GM23248 (cell line): ENCODE results near the gene SGTA. TPM values are rescaled to one million over a fixed set of nuclear protein-coding genes. Genes with fewer than 3 reads are reported as not detected.

Experiments
- DNase-seq: peaks from one replicate; pipeline ENCODE4 v3.0.0-alpha.2; 2015
- H2AFZ ChIP-seq: fragments of 200-600 bp; sonication (generic); 2 replicates; pipeline ENCODE4 v1.6.1; 2016; ENCODE audit warnings: antibody characterized with exemption
- H3F3A ChIP-seq: fragments of 200-600 bp; sonication (generic); 2 replicates; pipeline ENCODE4 v1.6.1; 2016; ENCODE audit warnings: mild to moderate bottlenecking, antibody characterized with exemption, mixed run types; ENCODE audit not compliant: insufficient read depth
- H3K27ac ChIP-seq: fragments of 200-600 bp; sonication (generic); 2 replicates; pipeline ENCODE4 v1.5.1; 2016; ENCODE audit warnings: mild to moderate bottlenecking
- H3K27me3 ChIP-seq: fragments of 200-600 bp; sonication (generic); replicated peaks from 2 replicates; pipeline ENCODE4 v1.6.1; 2016; ENCODE audit warnings: mild to moderate bottlenecking; ENCODE audit not compliant: insufficient read depth
- H3K36me3 ChIP-seq: fragments of 200-600 bp; sonication (generic); 2 replicates; pipeline ENCODE4 v1.6.1; 2016; ENCODE audit warnings: low read depth, mild to moderate bottlenecking
- H3K4me1 ChIP-seq: fragments of 200-600 bp; sonication (generic); 2 replicates; pipeline ENCODE4 v1.6.1; 2016; ENCODE audit warnings: mild to moderate bottlenecking; ENCODE audit not compliant: insufficient read depth
- H3K4me2 ChIP-seq: fragments of 200-600 bp; sonication (generic); one replicate; pipeline ENCODE4 v1.6.1; 2016; ENCODE audit warnings: mild to moderate bottlenecking; ENCODE audit not compliant: unreplicated experiment
- H3K4me3 ChIP-seq: fragments of 200-600 bp; sonication (generic); 2 replicates; pipeline ENCODE4 v1.5.1; 2016; ENCODE audit warnings: mild to moderate bottlenecking
- H3K79me2 ChIP-seq: fragments of 200-600 bp; sonication (generic); 2 replicates; pipeline ENCODE4 v1.6.1; 2016; ENCODE audit warnings: mild to moderate bottlenecking; ENCODE audit not compliant: insufficient read depth
- H3K9ac ChIP-seq: fragments of 200-600 bp; sonication (generic); 2 replicates; pipeline ENCODE4 v1.6.1; 2016; ENCODE audit warnings: mild to moderate bottlenecking
- H3K9me2 ChIP-seq: fragments of 200-600 bp; sonication (generic); 2 replicates; pipeline ENCODE4 v1.6.1; 2016; ENCODE audit warnings: mixed run types, mild to moderate bottlenecking, moderate library complexity; ENCODE audit not compliant: insufficient read depth
- H3K9me3 ChIP-seq: fragments of 200-600 bp; sonication (generic); one replicate; pipeline ENCODE4 v1.6.1; 2017; ENCODE audit warnings: low read depth
- H4K20me1 ChIP-seq: fragments of 200-600 bp; sonication (generic); 2 replicates; pipeline ENCODE4 v1.6.0; 2016; ENCODE audit not compliant: insufficient read depth
- EZH2 ChIP-seq: fragments of 200-600 bp; sonication (generic); IDR thresholded peaks from 2 replicates; pipeline ENCODE4 v1.6.1; 2018; ENCODE audit warnings: antibody characterized with exemption, mild to moderate bottlenecking; ENCODE audit not compliant: insufficient read depth, poor library complexity, severe bottlenecking
- EZH2phosphoT487 ChIP-seq: fragments of 200-600 bp; sonication (generic); IDR thresholded peaks from 2 replicates; pipeline ENCODE4 v1.6.1; 2018; ENCODE audit warnings: antibody characterized with exemption, moderate library complexity, mild to moderate bottlenecking, low read depth; ENCODE audit not compliant: insufficient read depth
- WGBS, 2 experiments: methylation state at CpG; one replicate each; pipeline ENCODE4 v1.1.6; 2015 to 2017; ENCODE audit warnings: low lambda C conversion rate in 2 of 2, low coverage in 1 of 2; ENCODE audit errors: missing lambda C conversion rate in 2 of 2; 5-methylcytosine and 5-hydroxymethylcytosine counted together
- in situ Hi-C: fragments of 300-500 bp; cut with MboI; formaldehyde crosslinking; loops from 2 replicates; pipeline ENCODE4 v1.15.0; 2020
- polyA plus RNA-seq: library from polyadenylated mRNA; unstranded; fragments of >200 nt; fragmentation: Nextera tagmentation; extraction: Ambion mirVana; gene quantifications from 2 replicates; pipeline ENCODE4 v1.2.1, GENCODE V29; 2016
- total RNA-seq: library from RNA; depleted of rRNA; stranded (reverse); fragments of >200 nt; shearing (Covaris generic); gene quantifications from 2 replicates; pipeline ENCODE4 v1.2.3, GENCODE V29; 2014

The SGTA gene
- total and polyA plus RNA-seq, 2 experiments from 2014 or later: 57.5 to 66.2 TPM

GRCh38 chr19:2816641-2817040 lies 33.6 kb upstream of the SGTA start:
- Histone ChIP-seq H3K9me3 (no peaks in the 10 kb centered on the region), H3K4me2 (no peak overlapping the region), H3F3A (no peaks in the 10 kb centered on the region), H3K36me3 (no peaks in the 10 kb centered on the region), H3K4me3 (no peak overlapping the region), H3K9me2 (no peaks in the 10 kb centered on the region), H3K79me2 (no peaks in the 10 kb centered on the region), H3K4me1 (no peaks in the 10 kb centered on the region), H3K9ac (no peak overlapping the region), H4K20me1 (no peaks in the 10 kb centered on the region), H3K27ac (no peak overlapping the region), H2AFZ (no peak overlapping the region), H3K27me3 (no peaks in the 10 kb centered on the region)
- in situ Hi-C loops: no loop called here
- TF ChIP-seq EZH2phosphoT487 (no peak), EZH2 (no peak)
- WGBS, 2 experiments: 79 to 80% methylated on average over 16 of the region's 16 CpGs
- DNase-seq: no peak

GRCh38 chr19:2815923-2816322 lies 32.9 kb upstream of the SGTA start:
- no peak for DNase-seq
- no peaks in the 10 kb centered on the region for H3K9me2 ChIP-seq
- H3F3A ChIP-seq: no peaks in the 10 kb centered on the region
- no peak overlapping the region for H2AFZ ChIP-seq
- in situ Hi-C loops: no loop called here
- 80% methylated on average over 15 of the region's 15 CpGs for WGBS, 2 experiments
- TF ChIP-seq EZH2phosphoT487 (no peak), EZH2 (no peak)
- no peak overlapping the region for H3K27ac ChIP-seq
- H3K79me2 ChIP-seq: no peaks in the 10 kb centered on the region
- H3K4me2 ChIP-seq: no peak overlapping the region
- H3K27me3 ChIP-seq: no peaks in the 10 kb centered on the region
- H3K4me3 ChIP-seq: no peak overlapping the region
- no peaks in the 10 kb centered on the region for H3K36me3 ChIP-seq
- no peak overlapping the region for H3K9ac ChIP-seq
- H3K4me1 ChIP-seq: no peaks in the 10 kb centered on the region
- no peaks in the 10 kb centered on the region for H4K20me1 ChIP-seq
- H3K9me3 ChIP-seq: no peaks in the 10 kb centered on the region

- Histone ChIP-seq H3K27me3 (no peaks in the 10 kb centered on the region), H3K9me2 (no peaks in the 10 kb centered on the region), H4K20me1 (no peaks in the 10 kb centered on the region), H3K9ac (no peak overlapping the region), H2AFZ (no peak overlapping the region), H3K9me3 (no peaks in the 10 kb centered on the region), H3K4me1 (no peaks in the 10 kb centered on the region), H3K4me3 (no peak overlapping the region), H3K27ac (no peak overlapping the region), H3K36me3 (no peaks in the 10 kb centered on the region), H3K79me2 (no peaks in the 10 kb centered on the region), H3K4me2 (no peak overlapping the region), H3F3A (no peaks in the 10 kb centered on the region)
- in situ Hi-C loops: no loop called here
- WGBS, 2 experiments: 79 to 82% methylated on average over 10 to 13 of the region's 13 CpGs
- TF ChIP-seq EZH2phosphoT487 (no peak), EZH2 (no peak)
- DNase-seq: no peak
Measured at GRCh38 chr19:2815191-2815614, 32.1 kb upstream of the SGTA start.

DNA sequence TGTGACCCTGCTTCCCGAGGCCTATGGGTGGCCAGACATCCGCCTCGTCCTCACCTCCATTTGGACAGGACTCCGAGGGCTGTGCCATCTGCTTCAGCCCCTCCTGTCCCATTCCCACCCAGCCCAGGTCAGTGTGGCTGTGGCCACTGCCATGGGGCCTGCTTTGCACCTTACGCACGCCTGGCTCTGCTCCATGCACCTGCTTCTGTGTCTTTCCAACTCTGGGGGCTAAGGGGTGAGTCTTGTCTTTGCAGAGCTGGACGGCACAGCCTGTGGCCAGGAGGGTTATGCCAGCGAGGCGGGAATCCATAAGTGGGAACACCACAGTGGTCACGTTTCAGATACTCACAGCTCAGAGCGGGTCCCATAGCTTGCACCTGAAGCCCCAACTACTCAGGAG lies 31.4 kb upstream of the SGTA start:
- no peaks in the 10 kb centered on the region for H3K36me3 ChIP-seq
- no peaks in the 10 kb centered on the region for H3K9me3 ChIP-seq
- no peaks in the 10 kb centered on the region for H3K27me3 ChIP-seq
- no peak for DNase-seq
- no peak overlapping the region for H3K9ac ChIP-seq
- H3K4me3 ChIP-seq: no peak overlapping the region
- H3F3A ChIP-seq: no peaks in the 10 kb centered on the region
- H3K27ac ChIP-seq: no peak overlapping the region
- TF ChIP-seq EZH2phosphoT487: no peak
- TF ChIP-seq EZH2: no peak
- no peaks in the 10 kb centered on the region for H3K9me2 ChIP-seq
- H2AFZ ChIP-seq: no peak overlapping the region
- WGBS, 2 experiments: 86 to 90% methylated on average over 11 of the region's 11 CpGs
- H3K4me1 ChIP-seq: no peaks in the 10 kb centered on the region
- H4K20me1 ChIP-seq: no peaks in the 10 kb centered on the region
- no peaks in the 10 kb centered on the region for H3K79me2 ChIP-seq
- no peak overlapping the region for H3K4me2 ChIP-seq
- in situ Hi-C loops: no loop called here
